MM.1S (cell line): ENCODE data around the gene GRB2.

Source experiments
- DNase-seq: peaks from one replicate; pipeline ENCODE4 v3.0.0-alpha.2; 2015
- H2AFZ ChIP-seq: fragments of 300-600 bp; sonication (generic); 2 replicates; pipeline ENCODE4 v1.6.0; 2016; ENCODE audit warnings: antibody characterized with exemption, low read length
- H3F3A ChIP-seq: fragments of 300-600 bp; sonication (generic); 2 replicates; pipeline ENCODE4 v1.6.1; 2016; ENCODE audit warnings: mild to moderate bottlenecking, antibody characterized with exemption, low read length, moderate library complexity, mixed read lengths; ENCODE audit not compliant: insufficient read depth
- H3K27ac ChIP-seq: fragments of 300-600 bp; sonication (generic); 2 replicates; pipeline ENCODE4 v1.5.1; 2016; ENCODE audit warnings: mild to moderate bottlenecking, low read length
- H3K27me3 ChIP-seq: fragments of 300-600 bp; sonication (generic); replicated peaks from 2 replicates; pipeline ENCODE4 v1.6.0; 2016; ENCODE audit warnings: low read length; ENCODE audit not compliant: insufficient read depth
- H3K36me3 ChIP-seq: fragments of 300-600 bp; sonication (generic); replicated peaks from 2 replicates; pipeline ENCODE4 v1.6.1; 2016; ENCODE audit warnings: mild to moderate bottlenecking, low read length, mixed read lengths; ENCODE audit not compliant: insufficient read depth
- H3K4me1 ChIP-seq: fragments of 300-600 bp; sonication (generic); 2 replicates; pipeline ENCODE4 v1.6.1; 2016; ENCODE audit warnings: low read length, mixed read lengths
- H3K4me2 ChIP-seq: fragments of 300-600 bp; sonication (generic); 2 replicates; pipeline ENCODE4 v1.6.0; 2016; ENCODE audit warnings: low read depth, low read length
- H3K4me3 ChIP-seq: fragments of 300-600 bp; sonication (generic); 2 replicates; pipeline ENCODE4 v1.5.1; 2016; ENCODE audit warnings: low read length, mixed read lengths
- H3K79me2 ChIP-seq: fragments of 300-600 bp; sonication (generic); 2 replicates; pipeline ENCODE4 v1.6.1; 2016; ENCODE audit warnings: mixed run types, low read length, mixed read lengths
- H3K9ac ChIP-seq: fragments of 300-600 bp; sonication (generic); 2 replicates; pipeline ENCODE4 v1.6.1; 2016; ENCODE audit warnings: low read length, mixed read lengths
- H3K9me2 ChIP-seq: fragments of 300-600 bp; sonication (generic); replicated peaks from 2 replicates; pipeline ENCODE4 v1.6.1; 2016; ENCODE audit warnings: mild to moderate bottlenecking, low read length, mixed read lengths; ENCODE audit not compliant: insufficient read depth
- H3K9me3 ChIP-seq: fragments of 300-600 bp; sonication (generic); replicated peaks from 2 replicates; pipeline ENCODE4 v1.6.1; 2016; ENCODE audit warnings: mild to moderate bottlenecking, low read length, mixed read lengths; ENCODE audit not compliant: insufficient read depth
- H4K20me1 ChIP-seq: fragments of 300-600 bp; sonication (generic); 2 replicates; pipeline ENCODE4 v1.6.1; 2016; ENCODE audit warnings: mild to moderate bottlenecking, low read length, moderate library complexity, mixed read lengths; ENCODE audit not compliant: insufficient read depth
- CTCF ChIP-seq: fragments of 300-600 bp; sonication (generic); IDR thresholded peaks from 2 replicates; pipeline ENCODE4 v1.5.1; 2016; ENCODE audit warnings: antibody characterized with exemption, low read length, mixed read lengths
- EZH2 ChIP-seq: fragments of 300-600 bp; sonication (generic); optimal IDR thresholded peaks from 2 replicates; pipeline ENCODE3; 2017; ENCODE audit warnings: low read depth, mild to moderate bottlenecking, antibody characterized with exemption, low read length, mixed read lengths
- EZH2phosphoT487 ChIP-seq: fragments of 300-600 bp; sonication (generic); IDR thresholded peaks from 2 replicates; pipeline ENCODE4 v1.6.1; 2018; ENCODE audit warnings: antibody characterized with exemption, low read length

The GRB2 gene

DNA sequence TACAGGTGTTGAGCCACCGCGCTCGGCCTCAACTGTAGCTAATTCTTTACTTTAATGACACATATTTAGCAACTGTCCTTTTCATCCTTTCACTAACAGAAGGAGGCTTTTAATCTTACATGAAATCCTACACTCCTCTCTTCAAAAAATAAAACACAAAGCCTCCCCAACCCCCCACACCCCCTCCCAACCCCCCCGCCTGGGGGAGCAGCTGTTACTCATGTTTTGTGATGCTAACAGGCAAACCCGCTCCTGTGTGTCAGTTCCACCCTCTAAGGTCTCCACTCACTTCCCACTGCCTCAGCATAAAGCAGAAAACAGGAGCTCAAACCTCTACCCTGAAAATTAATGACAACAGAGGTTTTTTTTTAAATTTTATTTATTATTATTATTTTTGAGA, 60.8 kb downstream of the GRB2 start:
- Histone ChIP-seq H3K27ac (no peak overlapping the region), H4K20me1 (peaks cover 7% of the 10 kb centered on the region), H2AFZ (no peak overlapping the region)

GRCh38 chr17:75342996-75343395, 62.5 kb downstream of the GRB2 start:
- DNase-seq = no peak
- H3F3A ChIP-seq = no peaks in the 10 kb centered on the region
- no peak overlapping the region for H3K27ac ChIP-seq
- peaks cover 6% of the 10 kb centered on the region for H4K20me1 ChIP-seq
- H3K27me3 ChIP-seq = no peaks in the 10 kb centered on the region
- H3K4me3 ChIP-seq = no peak overlapping the region
- no peaks in the 10 kb centered on the region for H3K36me3 ChIP-seq
- H3K4me2 ChIP-seq = no peak overlapping the region
- no peak for TF ChIP-seq EZH2
- no peak for TF ChIP-seq EZH2phosphoT487
- TF ChIP-seq CTCF = no peak
- no peak overlapping the region for H3K9ac ChIP-seq
- no peak overlapping the region for H2AFZ ChIP-seq
- peaks cover 4% of the 10 kb centered on the region; the same call in 1 of the 2 replicates for H3K4me1 ChIP-seq
- no peaks in the 10 kb centered on the region for H3K9me3 ChIP-seq
- peaks cover 82% of the 10 kb centered on the region for H3K79me2 ChIP-seq
- no peaks in the 10 kb centered on the region for H3K9me2 ChIP-seq

More for the DNA sequence above, 60.8 kb downstream of the GRB2 start:
- no peak for TF ChIP-seq EZH2phosphoT487
- no peak for TF ChIP-seq CTCF
- TF ChIP-seq EZH2 = no peak
- DNase-seq = no peak
- no peak overlapping the region for H3K4me3 ChIP-seq
- no peak overlapping the region for H3K4me2 ChIP-seq
- no peaks in the 10 kb centered on the region for H3K9me2 ChIP-seq
- no peak overlapping the region for H3K9ac ChIP-seq
- H3K79me2 ChIP-seq = peaks cover 88% of the 10 kb centered on the region
- H3F3A ChIP-seq = no peaks in the 10 kb centered on the region
- no peaks in the 10 kb centered on the region for H3K27me3 ChIP-seq
- peaks cover 4% of the 10 kb centered on the region; the same call in 1 of the 2 replicates for H3K4me1 ChIP-seq
- no peaks in the 10 kb centered on the region for H3K9me3 ChIP-seq
- H3K36me3 ChIP-seq = no peaks in the 10 kb centered on the region

GRCh38 chr17:75341784-75342486, 63.5 kb downstream of the GRB2 start:
- Histone ChIP-seq H3K27ac (no peak overlapping the region), H3K36me3 (no peaks in the 10 kb centered on the region), H3K9me3 (no peaks in the 10 kb centered on the region), H3K79me2 (peaks cover 75% of the 10 kb centered on the region), H3F3A (no peaks in the 10 kb centered on the region), H4K20me1 (peaks cover 6% of the 10 kb centered on the region), H3K4me1 (no peaks in the 10 kb centered on the region), H3K9ac (no peak overlapping the region), H2AFZ (no peak overlapping the region), H3K4me3 (no peak overlapping the region), H3K27me3 (no peaks in the 10 kb centered on the region), H3K9me2 (no peaks in the 10 kb centered on the region), H3K4me2 (no peak overlapping the region)
- no peak for DNase-seq
- TF ChIP-seq EZH2 (no peak), EZH2phosphoT487 (no peak), CTCF (no peak)
